ENCODE results near the gene PLD5.
"Not testable (repeated sequence)": the region's sequence is repeated elsewhere in the genome, so short reads cannot be mapped to it uniquely, and the experiment has no call there.

Gene PLD5

DNA sequence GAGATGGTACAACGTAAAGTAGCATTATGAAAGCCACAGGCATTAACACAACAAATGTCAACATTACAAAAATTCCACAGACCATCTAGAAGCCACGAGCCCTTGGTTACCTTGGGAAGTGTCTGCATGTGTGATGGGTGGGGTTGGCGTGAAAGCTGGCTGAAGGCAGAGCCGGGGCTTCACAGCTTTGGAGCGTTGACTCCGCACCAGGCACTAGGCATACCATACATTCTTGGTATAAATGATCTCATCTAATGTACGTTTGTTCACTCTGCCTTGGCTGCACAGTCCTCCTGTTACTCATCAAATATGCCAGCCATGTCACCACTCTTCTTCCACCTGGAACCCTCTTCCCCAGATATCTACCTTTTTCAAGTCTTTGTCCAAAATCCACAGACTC is 202.5 kb downstream of the PLD5 start:
- not testable (repeated sequence) for H3K4me2 ChIP-seq (ENCODE audit: low read depth, low read length); H2AFZ ChIP-seq (ENCODE audit: low read length); H3K9me3 ChIP-seq (replicated peaks; ENCODE audit: insufficient read depth, low read length); H3K4me3 ChIP-seq (ENCODE audit: low read length); H3K9me2 ChIP-seq (replicated peaks; ENCODE audit: insufficient read depth, low read length); H3K4me1 ChIP-seq (ENCODE audit: low read length); H3K79me2 ChIP-seq (ENCODE audit: low read length); H3K27me3 ChIP-seq (replicated peaks; ENCODE audit: insufficient read depth, low read length); H3K27ac ChIP-seq (ENCODE audit: low read length); H3K36me3 ChIP-seq (replicated peaks; ENCODE audit: insufficient read depth, low read length); H3F3A ChIP-seq (ENCODE audit: insufficient read depth, low read length); H4K20me1 ChIP-seq (ENCODE audit: insufficient read depth, low read length); DNase-seq; H3K9ac ChIP-seq (ENCODE audit: low read length)

DNA sequence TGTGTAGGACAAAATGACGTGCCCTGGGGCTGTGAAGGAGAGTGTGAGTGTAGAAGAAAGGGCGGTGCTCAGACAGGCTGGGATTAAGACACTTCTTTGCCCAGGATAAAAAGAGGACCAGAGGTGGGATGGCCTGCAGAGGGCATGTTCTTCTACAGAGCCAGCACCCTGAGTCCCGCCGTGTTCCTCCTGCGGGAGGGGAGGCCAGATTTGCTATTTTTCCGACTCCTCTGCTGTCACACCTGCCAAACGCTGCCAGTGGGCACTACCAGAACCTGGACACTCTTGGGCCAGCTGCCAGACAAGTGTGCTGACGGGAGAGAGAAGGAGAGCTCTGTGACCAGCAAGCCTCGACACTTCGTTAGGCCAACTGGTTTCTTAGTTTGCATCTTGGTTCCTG is 206.4 kb downstream of the PLD5 start:
- H3K4me3 ChIP-seq (ENCODE audit: low read length): no peak overlapping the region
- no peaks in the 10 kb centered on the region for H3K79me2 ChIP-seq (ENCODE audit: low read length)
- no peak overlapping the region for H3K4me2 ChIP-seq (ENCODE audit: low read depth, low read length)
- DNase-seq: no peak
- no peaks in the 10 kb centered on the region for H4K20me1 ChIP-seq (ENCODE audit: insufficient read depth, low read length)
- H3K9ac ChIP-seq (ENCODE audit: low read length): no peak overlapping the region
- H3K9me2 ChIP-seq (replicated peaks; ENCODE audit: insufficient read depth, low read length): no peaks in the 10 kb centered on the region
- H3K27me3 ChIP-seq (replicated peaks; ENCODE audit: insufficient read depth, low read length): no peaks in the 10 kb centered on the region
- no peak overlapping the region for H3K27ac ChIP-seq (ENCODE audit: low read length)
- H3F3A ChIP-seq (ENCODE audit: insufficient read depth, low read length): no peaks in the 10 kb centered on the region
- H3K9me3 ChIP-seq (replicated peaks; ENCODE audit: insufficient read depth, low read length): no peaks in the 10 kb centered on the region
- H3K4me1 ChIP-seq (ENCODE audit: low read length): no peaks in the 10 kb centered on the region
- H3K36me3 ChIP-seq (replicated peaks; ENCODE audit: insufficient read depth, low read length): no peaks in the 10 kb centered on the region
- TF ChIP-seq EZH2phosphoT487 (IDR thresholded peaks at IDR 0.05; ENCODE audit: low read length) (no peak), EZH2 (optimal IDR thresholded peaks at IDR 0.05; ENCODE audit: low read depth, low read length) (no peak)
- TF ChIP-seq, protein P1, sequence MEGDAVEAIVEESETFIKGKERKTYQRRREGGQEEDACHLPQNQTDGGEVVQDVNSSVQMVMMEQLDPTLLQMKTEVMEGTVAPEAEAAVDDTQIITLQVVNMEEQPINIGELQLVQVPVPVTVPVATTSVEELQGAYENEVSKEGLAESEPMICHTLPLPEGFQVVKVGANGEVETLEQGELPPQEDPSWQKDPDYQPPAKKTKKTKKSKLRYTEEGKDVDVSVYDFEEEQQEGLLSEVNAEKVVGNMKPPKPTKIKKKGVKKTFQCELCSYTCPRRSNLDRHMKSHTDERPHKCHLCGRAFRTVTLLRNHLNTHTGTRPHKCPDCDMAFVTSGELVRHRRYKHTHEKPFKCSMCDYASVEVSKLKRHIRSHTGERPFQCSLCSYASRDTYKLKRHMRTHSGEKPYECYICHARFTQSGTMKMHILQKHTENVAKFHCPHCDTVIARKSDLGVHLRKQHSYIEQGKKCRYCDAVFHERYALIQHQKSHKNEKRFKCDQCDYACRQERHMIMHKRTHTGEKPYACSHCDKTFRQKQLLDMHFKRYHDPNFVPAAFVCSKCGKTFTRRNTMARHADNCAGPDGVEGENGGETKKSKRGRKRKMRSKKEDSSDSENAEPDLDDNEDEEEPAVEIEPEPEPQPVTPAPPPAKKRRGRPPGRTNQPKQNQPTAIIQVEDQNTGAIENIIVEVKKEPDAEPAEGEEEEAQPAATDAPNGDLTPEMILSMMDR (IDR thresholded peaks at IDR 0.05; ENCODE audit: low read length): no peak
- no peak overlapping the region for H2AFZ ChIP-seq (ENCODE audit: low read length)

DNA sequence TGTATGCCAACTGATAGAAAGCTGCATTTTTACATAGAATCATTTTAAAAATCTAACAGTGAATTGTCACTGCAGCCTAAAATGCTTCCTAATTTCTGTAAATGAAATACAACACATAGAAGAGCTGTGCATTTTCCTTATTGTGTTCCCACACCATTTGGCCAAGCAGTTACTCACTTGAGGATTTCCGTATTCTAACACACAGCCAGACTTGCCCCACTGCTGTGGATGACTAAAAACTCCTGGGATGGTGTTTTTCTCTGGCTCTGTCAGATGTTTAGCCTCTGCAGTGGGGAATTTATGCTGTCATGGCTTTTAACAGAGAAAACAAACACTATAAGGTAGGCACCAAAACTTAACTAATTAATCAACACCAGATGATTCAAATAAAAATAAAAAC is 209.6 kb downstream of the PLD5 start:
- H3K27ac ChIP-seq (ENCODE audit: low read length); H4K20me1 ChIP-seq (ENCODE audit: insufficient read depth, low read length); H2AFZ ChIP-seq (ENCODE audit: low read length); H3K9me3 ChIP-seq (replicated peaks; ENCODE audit: insufficient read depth, low read length); H3K79me2 ChIP-seq (ENCODE audit: low read length); H3K36me3 ChIP-seq (replicated peaks; ENCODE audit: insufficient read depth, low read length); H3K4me1 ChIP-seq (ENCODE audit: low read length); H3K9me2 ChIP-seq (replicated peaks; ENCODE audit: insufficient read depth, low read length); H3K4me3 ChIP-seq (ENCODE audit: low read length); DNase-seq; H3K4me2 ChIP-seq (ENCODE audit: low read depth, low read length); H3K9ac ChIP-seq (ENCODE audit: low read length); H3F3A ChIP-seq (ENCODE audit: insufficient read depth, low read length); H3K27me3 ChIP-seq (replicated peaks; ENCODE audit: insufficient read depth, low read length): not testable (repeated sequence)

DNA sequence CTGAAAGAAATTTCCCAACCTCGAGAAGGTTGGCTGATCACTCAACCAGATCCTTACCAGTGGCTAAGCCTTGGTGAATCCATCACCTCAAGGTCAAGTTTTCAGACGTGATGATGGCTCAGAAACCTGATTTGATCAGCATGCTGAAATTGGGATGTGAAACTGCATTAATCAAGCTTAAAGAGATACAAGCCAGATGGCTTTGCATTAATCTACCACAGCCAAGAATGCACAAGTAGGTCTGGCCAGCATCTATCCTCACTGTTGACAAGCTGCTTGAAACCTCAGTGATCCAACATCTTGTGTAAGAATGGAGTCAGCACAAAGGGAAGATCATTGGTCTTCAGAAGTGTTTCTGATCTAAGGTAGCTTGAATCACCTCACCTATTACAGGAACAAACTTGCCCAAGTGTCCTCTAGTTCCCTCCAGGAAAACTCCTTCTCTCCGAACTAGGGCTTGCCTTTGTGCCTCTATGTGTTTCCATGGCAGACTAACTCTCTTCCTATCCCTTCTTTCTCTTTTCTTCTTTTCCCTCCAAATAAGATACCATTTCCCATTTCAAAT is 210.3 kb downstream of the PLD5 start:
- not testable (repeated sequence) for H2AFZ ChIP-seq (ENCODE audit: low read length); H3K79me2 ChIP-seq (ENCODE audit: low read length); H3K4me2 ChIP-seq (ENCODE audit: low read depth, low read length)

DNA sequence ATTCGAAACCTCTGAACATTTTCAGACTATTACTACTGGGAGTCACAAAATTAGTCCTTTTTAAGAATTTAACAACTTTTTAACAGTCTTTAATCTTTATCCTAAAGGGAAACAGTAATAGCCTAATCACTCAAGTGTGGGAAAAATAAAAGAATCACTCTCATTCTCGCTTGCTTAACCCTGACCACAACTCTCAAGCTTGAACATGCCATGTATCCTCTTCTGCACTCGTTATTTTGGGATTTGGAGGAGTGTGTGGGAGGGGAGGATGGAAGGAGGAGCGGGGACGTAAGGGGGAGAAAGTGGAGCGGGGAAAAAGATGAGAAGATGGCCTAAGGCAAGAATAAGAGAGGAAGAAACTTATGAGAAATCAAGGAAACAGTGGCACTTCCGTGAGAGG is 215.8 kb downstream of the PLD5 start:
- not testable (repeated sequence) for H4K20me1 ChIP-seq (ENCODE audit: insufficient read depth, low read length); H3K4me3 ChIP-seq (ENCODE audit: low read length); H3K27me3 ChIP-seq (replicated peaks; ENCODE audit: insufficient read depth, low read length); DNase-seq; H3F3A ChIP-seq (ENCODE audit: insufficient read depth, low read length); H3K4me2 ChIP-seq (ENCODE audit: low read depth, low read length); H3K9ac ChIP-seq (ENCODE audit: low read length); H3K79me2 ChIP-seq (ENCODE audit: low read length); H2AFZ ChIP-seq (ENCODE audit: low read length); H3K27ac ChIP-seq (ENCODE audit: low read length); H3K9me2 ChIP-seq (replicated peaks; ENCODE audit: insufficient read depth, low read length); H3K9me3 ChIP-seq (replicated peaks; ENCODE audit: insufficient read depth, low read length); H3K36me3 ChIP-seq (replicated peaks; ENCODE audit: insufficient read depth, low read length); H3K4me1 ChIP-seq (ENCODE audit: low read length)

More for the DNA sequence above, 210.3 kb downstream of the PLD5 start:
- not testable (repeated sequence) for H3K4me1 ChIP-seq (ENCODE audit: low read length); H3K4me3 ChIP-seq (ENCODE audit: low read length); H4K20me1 ChIP-seq (ENCODE audit: insufficient read depth, low read length); H3K27ac ChIP-seq (ENCODE audit: low read length); H3K27me3 ChIP-seq (replicated peaks; ENCODE audit: insufficient read depth, low read length); H3K9me3 ChIP-seq (replicated peaks; ENCODE audit: insufficient read depth, low read length); DNase-seq; H3F3A ChIP-seq (ENCODE audit: insufficient read depth, low read length); H3K9ac ChIP-seq (ENCODE audit: low read length); H3K36me3 ChIP-seq (replicated peaks; ENCODE audit: insufficient read depth, low read length); H3K9me2 ChIP-seq (replicated peaks; ENCODE audit: insufficient read depth, low read length)

DNA sequence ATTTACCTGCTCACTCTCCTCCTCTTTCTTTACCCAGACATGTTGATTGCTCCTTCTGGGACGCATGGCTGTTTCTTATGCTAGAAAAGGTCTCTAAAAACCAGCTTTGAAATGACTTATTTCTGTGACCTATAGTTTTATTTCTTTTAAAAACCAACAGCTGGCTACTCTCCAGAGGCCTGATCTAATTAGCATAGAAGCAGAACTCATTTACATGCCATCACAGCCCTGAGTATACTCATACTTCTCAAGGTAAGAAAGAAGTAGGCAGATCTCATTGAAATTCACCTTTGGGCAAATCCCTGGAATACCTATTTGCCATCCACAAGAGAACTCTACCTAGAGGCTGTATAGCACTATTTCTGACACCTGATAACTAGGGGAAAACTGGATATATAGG is 230.7 kb downstream of the PLD5 start:
- not testable (repeated sequence) for DNase-seq

DNA sequence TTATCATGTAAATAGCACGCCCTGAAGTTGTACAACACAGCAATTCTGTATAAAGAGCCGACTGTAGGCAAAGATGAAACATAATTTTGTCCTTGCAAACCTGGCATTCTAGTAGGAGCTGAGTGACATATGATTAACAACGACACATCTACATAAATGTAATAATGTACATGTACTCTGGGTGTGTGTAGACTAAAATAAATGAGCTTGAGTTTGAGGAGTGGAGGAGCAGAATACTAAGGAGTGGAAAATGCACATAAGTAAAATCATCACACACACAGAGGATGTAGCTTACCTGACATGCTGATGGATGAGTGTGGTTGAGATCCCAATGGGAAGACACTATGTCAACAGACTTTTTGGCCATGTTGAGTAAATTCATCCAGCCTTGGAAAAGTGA is 236.4 kb downstream of the PLD5 start:
- not testable (repeated sequence) for H3K4me1 ChIP-seq (ENCODE audit: low read length); H3K36me3 ChIP-seq (replicated peaks; ENCODE audit: insufficient read depth, low read length); H3K27ac ChIP-seq (ENCODE audit: low read length); H3F3A ChIP-seq (ENCODE audit: insufficient read depth, low read length); H3K9me3 ChIP-seq (replicated peaks; ENCODE audit: insufficient read depth, low read length); H2AFZ ChIP-seq (ENCODE audit: low read length); H3K9ac ChIP-seq (ENCODE audit: low read length); H3K4me3 ChIP-seq (ENCODE audit: low read length); H4K20me1 ChIP-seq (ENCODE audit: insufficient read depth, low read length); H3K4me2 ChIP-seq (ENCODE audit: low read depth, low read length); H3K9me2 ChIP-seq (replicated peaks; ENCODE audit: insufficient read depth, low read length); H3K27me3 ChIP-seq (replicated peaks; ENCODE audit: insufficient read depth, low read length); H3K79me2 ChIP-seq (ENCODE audit: low read length); DNase-seq

More for the DNA sequence above, 230.7 kb downstream of the PLD5 start:
- H3K4me3 ChIP-seq (ENCODE audit: low read length); H3K36me3 ChIP-seq (replicated peaks; ENCODE audit: insufficient read depth, low read length); H3K79me2 ChIP-seq (ENCODE audit: low read length); H3K9ac ChIP-seq (ENCODE audit: low read length); H3K4me1 ChIP-seq (ENCODE audit: low read length); H3K4me2 ChIP-seq (ENCODE audit: low read depth, low read length); H3K27me3 ChIP-seq (replicated peaks; ENCODE audit: insufficient read depth, low read length); H3K9me2 ChIP-seq (replicated peaks; ENCODE audit: insufficient read depth, low read length); H3K9me3 ChIP-seq (replicated peaks; ENCODE audit: insufficient read depth, low read length); H3K27ac ChIP-seq (ENCODE audit: low read length); H3F3A ChIP-seq (ENCODE audit: insufficient read depth, low read length); H2AFZ ChIP-seq (ENCODE audit: low read length); H4K20me1 ChIP-seq (ENCODE audit: insufficient read depth, low read length): not testable (repeated sequence)

Data from MM.1S (cell line).